Endodermal cell (in vitro differentiated cells): Measurements from ENCODE around the gene PCK2. TPM values are rescaled to one million over a fixed set of nuclear protein-coding genes. Genes with fewer than 3 reads are reported as not detected.

Experiments used
- DNase-seq: peaks from one replicate; pipeline ENCODE4 v3.0.0-alpha.2; 2017
- H3K27ac ChIP-seq: 2 replicates; pipeline ENCODE4 v1.5.1; 2013; ENCODE audit warnings: mild to moderate bottlenecking, low read depth, low read length, moderate library complexity
- H3K27me3 ChIP-seq: 2 replicates; pipeline ENCODE4 v1.6.1; 2013; ENCODE audit warnings: mild to moderate bottlenecking, low read length, moderate library complexity; ENCODE audit not compliant: insufficient read depth, control insufficient read depth, poor library complexity, severe bottlenecking
- H3K36me3 ChIP-seq: 2 replicates; pipeline ENCODE4 v1.7.0; 2013; ENCODE audit warnings: mild to moderate bottlenecking, low read length, moderate library complexity; ENCODE audit not compliant: control insufficient read depth, insufficient read depth
- H3K4me1 ChIP-seq: one replicate; pipeline ENCODE4 v1.7.0; 2013; ENCODE audit warnings: low read length; ENCODE audit not compliant: control insufficient read depth, insufficient read depth
- H3K4me3 ChIP-seq: 2 replicates; pipeline ENCODE4 v1.5.1; 2013; ENCODE audit warnings: mild to moderate bottlenecking, low read length, moderate library complexity
- H3K9ac ChIP-seq: 2 replicates; pipeline ENCODE4 v1.6.1; 2013; ENCODE audit warnings: mild to moderate bottlenecking, low read length, moderate library complexity; ENCODE audit not compliant: poor library complexity, severe bottlenecking; ENCODE audit errors: extremely low read depth
- H3K9me3 ChIP-seq: 2 replicates; pipeline ENCODE4 v1.6.1; 2013; ENCODE audit warnings: mild to moderate bottlenecking, low read length, moderate library complexity; ENCODE audit not compliant: control insufficient read depth
- H3K27ac Mint-ChIP-seq: 2 replicates; pipeline ENCODE4 v1.8.0; 2020; ENCODE audit warnings: mixed read lengths
- H3K27me3 Mint-ChIP-seq: 2 replicates; pipeline ENCODE4 v1.8.0; 2021; ENCODE audit warnings: mild to moderate bottlenecking, mixed read lengths; ENCODE audit not compliant: insufficient read depth
- H3K36me3 Mint-ChIP-seq: 2 replicates; pipeline ENCODE4 v1.8.0; 2020; ENCODE audit warnings: low read depth, mixed read lengths
- H3K4me1 Mint-ChIP-seq: 2 replicates; pipeline ENCODE4 v1.8.0; 2020; ENCODE audit warnings: mixed read lengths
- H3K4me3 Mint-ChIP-seq: 2 replicates; pipeline ENCODE4 v1.8.0; 2020; ENCODE audit warnings: mild to moderate bottlenecking, moderate library complexity, mixed read lengths
- H3K9me3 Mint-ChIP-seq: 2 replicates; pipeline ENCODE4 v1.8.0; 2020; ENCODE audit warnings: mild to moderate bottlenecking, mixed read lengths
- CTCF ChIP-seq: fragments of 200-600 bp; sonication (generic); conservative IDR thresholded peaks from 2 replicates; pipeline ENCODE4 v1.5.0; 2021; ENCODE audit warnings: antibody characterized with exemption, mild to moderate bottlenecking
- WGBS, 2 experiments: methylation state at CpG; one replicate each; pipeline versions ENCODE4 v1.1.5 to v1.1.7; 2013; ENCODE audit warnings: missing lambda C conversion rate in 2 of 2, mixed read lengths in 1 of 2; ENCODE audit not compliant: insufficient coverage in 1 of 2, insufficient read length in 1 of 2; 5-methylcytosine and 5-hydroxymethylcytosine counted together
- total RNA-seq, 2 donors: library from RNA; stranded (reverse); fragmentation: NEBNext Ultra II Directional in 1 of 2; extraction: Animal tissue kit (Norgen Biotek cat#: 25700) in 1 of 2; gene quantifications; 2 replicates in 1 of 2; 3 replicates in 1 of 2; pipeline ENCODE4 v1.2.1, GENCODE V29; 2021

Gene PCK2
- total RNA-seq, 2 donors from 2014 or later = 37.7 to 42.8 TPM

GRCh38 chr14:24070285-24071143 is 23.6 kb upstream of the PCK2 start:
- Histone ChIP-seq H3K4me1 (peaks cover 6% of the 10 kb centered on the region), H3K4me3 (no peak overlapping the region), H3K27ac (no peak overlapping the region), H3K27me3 (no peaks in the 10 kb centered on the region), H3K9ac (no peak overlapping the region), H3K9me3 (no peaks in the 10 kb centered on the region), H3K36me3 (no peaks in the 10 kb centered on the region)
- Mint-ChIP-seq H3K4me3 (no peak overlapping the region), H3K27me3 (peaks cover under 1% of the 10 kb centered on the region), H3K27ac (no peak overlapping the region), H3K36me3 (no peaks in the 10 kb centered on the region), H3K4me1 (peaks cover 9% of the 10 kb centered on the region), H3K9me3 (no peaks in the 10 kb centered on the region)
- 89 to 95% methylated on average over 8 to 10 of the region's 10 CpGs for WGBS, 2 experiments
- no peak for DNase-seq
- TF ChIP-seq CTCF = no peak

- 84 to 86% methylated on average over 6 to 19 of the region's 19 CpGs for WGBS, 2 experiments
- Histone ChIP-seq H3K9me3 (no peaks in the 10 kb centered on the region), H3K4me1 (peaks cover 6% of the 10 kb centered on the region), H3K36me3 (no peaks in the 10 kb centered on the region), H3K27ac (no peak within 1 kb of the TSS), H3K4me3 (no peak within 1 kb of the TSS), H3K9ac (no peak within 1 kb of the TSS), H3K27me3 (no peaks in the 10 kb centered on the region)
- Mint-ChIP-seq H3K9me3 (no peaks in the 10 kb centered on the region), H3K4me1 (peaks cover 10% of the 10 kb centered on the region), H3K27me3 (peaks cover 2% of the 10 kb centered on the region), H3K4me3 (no peak within 1 kb of the TSS), H3K27ac (no peak within 1 kb of the TSS), H3K36me3 (no peaks in the 10 kb centered on the region)
- no peak for TF ChIP-seq CTCF
- DNase-seq = no peak
These were observed 22.9 kb upstream of the PCK2 start, which contains the start of gene CPNE6 for GRCh38 chr14:24071144-24071697. TSS of gene CPNE6 (plus strand) at chr14:24071562. CDS start at chr14:24072937, 1,375 bp downstream.

- WGBS, 2 experiments = 89 to 92% methylated on average over 11 to 12 of the region's 12 CpGs
- Histone ChIP-seq H3K9me3 (no peaks in the 10 kb centered on the region), H3K9ac (no peak overlapping the region), H3K4me3 (no peak overlapping the region), H3K27ac (no peak overlapping the region), H3K27me3 (no peaks in the 10 kb centered on the region), H3K36me3 (no peaks in the 10 kb centered on the region), H3K4me1 (peaks cover 9% of the 10 kb centered on the region)
- TF ChIP-seq CTCF = no peak
- Mint-ChIP-seq H3K27me3 (peaks cover 4% of the 10 kb centered on the region), H3K4me1 (peaks cover 16% of the 10 kb centered on the region), H3K36me3 (no peaks in the 10 kb centered on the region), H3K4me3 (no peak overlapping the region), H3K9me3 (no peaks in the 10 kb centered on the region), H3K27ac (no peak overlapping the region)
- DNase-seq = no peak
These were observed 22.2 kb upstream of the PCK2 start for GRCh38 chr14:24071836-24072430.
